Measurements from ENCODE around the gene DHTKD1.

DHTKD1 gene

GRCh38 chr10:12068449-12069269, at the start of gene DHTKD1:
Gene DHTKD1, plus strand, starts transcription at chr10:12068954. Its CDS starts 80 bp downstream, at chr10:12069034.
- DNase-seq, result peak; percentile 98

- DNase-seq, result no peak
These were observed 49.3 kb upstream of the DHTKD1 start for GRCh38 chr10:12019283-12019971.

- no peak for DNase-seq
These were observed 48.2 kb upstream of the DHTKD1 start for GRCh38 chr10:12020574-12020973.

- DNase-seq, result peak; percentile 27
These were observed 46.0 kb upstream of the DHTKD1 start for GRCh38 chr10:12022580-12023257.

- no peak for DNase-seq
These were observed 43.2 kb upstream of the DHTKD1 start for GRCh38 chr10:12025591-12025990.

- no peak for DNase-seq
These were observed 41.2 kb upstream of the DHTKD1 start for GRCh38 chr10:12027539-12027938.

- DNase-seq, result no peak
These were observed 37.4 kb upstream of the DHTKD1 start for GRCh38 chr10:12031404-12031803.

GRCh38 chr10:12036073-12036655, 32.6 kb upstream of the DHTKD1 start:
- DNase-seq, result no peak

- DNase-seq, result peak; percentile 31
These were observed 26.9 kb upstream of the DHTKD1 start for GRCh38 chr10:12041766-12042408.

- peak; percentile 48 for DNase-seq
These were observed 26.4 kb upstream of the DHTKD1 start for GRCh38 chr10:12042409-12042796.

- DNase-seq, result peak; percentile 98
These were observed 25.7 kb upstream of the DHTKD1 start, which contains the start of gene UPF2 for GRCh38 chr10:12042797-12043651. Gene UPF2, minus strand, starts transcription at chr10:12042809. Its CDS starts 7,386 bp downstream, at chr10:12035423.

GRCh38 chr10:12045596-12045995, 23.2 kb upstream of the DHTKD1 start:
- no peak for DNase-seq

GRCh38 chr10:12048547-12048946, 20.2 kb upstream of the DHTKD1 start:
- no peak for DNase-seq

- no peak for DNase-seq
These were observed 18.2 kb upstream of the DHTKD1 start for GRCh38 chr10:12050528-12050927.

- DNase-seq, result no peak
These were observed 17.5 kb upstream of the DHTKD1 start for GRCh38 chr10:12051241-12051640.

- DNase-seq, result no peak
These were observed 13.0 kb upstream of the DHTKD1 start for GRCh38 chr10:12055732-12056131.

GRCh38 chr10:12056748-12057147, 12.0 kb upstream of the DHTKD1 start:
- DNase-seq, result no peak

GRCh38 chr10:12061124-12061523, 7.6 kb upstream of the DHTKD1 start:
- DNase-seq, result no peak

GRCh38 chr10:12062754-12063482, 5.8 kb upstream of the DHTKD1 start:
- DNase-seq, result no peak

GRCh38 chr10:12063483-12063818, 5.3 kb upstream of the DHTKD1 start:
- DNase-seq, result no peak

GRCh38 chr10:12067336-12067735, 1.4 kb upstream of the DHTKD1 start:
- DNase-seq, result no peak
